Measurements from ENCODE around the gene PDE6G.
A peak's percentile ranks its signal among the peaks of the same experiment; 100 is the strongest.

The PDE6G gene

DNA sequence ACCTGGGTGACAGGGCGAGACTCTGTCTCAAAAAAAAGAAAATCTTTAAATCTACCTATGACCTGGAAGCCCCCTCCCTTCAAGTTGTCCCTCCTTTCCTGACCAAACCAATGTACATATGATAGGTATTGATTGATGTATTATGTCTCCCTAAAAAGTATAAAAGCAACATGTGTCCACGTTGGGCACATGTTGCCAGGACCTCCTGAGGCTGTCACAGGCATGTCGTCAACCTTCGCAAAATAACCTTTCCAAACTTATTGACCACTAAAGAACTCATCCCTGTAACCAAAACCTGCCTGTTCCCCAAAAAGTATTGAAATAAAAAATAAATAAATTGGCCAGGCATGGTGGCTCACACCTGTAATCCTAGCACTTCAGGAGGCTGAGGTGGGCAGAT is 5.7 kb upstream of the PDE6G start:
- no peak for DNase-seq (ENCODE audit: low read depth, low spot score)

DNA sequence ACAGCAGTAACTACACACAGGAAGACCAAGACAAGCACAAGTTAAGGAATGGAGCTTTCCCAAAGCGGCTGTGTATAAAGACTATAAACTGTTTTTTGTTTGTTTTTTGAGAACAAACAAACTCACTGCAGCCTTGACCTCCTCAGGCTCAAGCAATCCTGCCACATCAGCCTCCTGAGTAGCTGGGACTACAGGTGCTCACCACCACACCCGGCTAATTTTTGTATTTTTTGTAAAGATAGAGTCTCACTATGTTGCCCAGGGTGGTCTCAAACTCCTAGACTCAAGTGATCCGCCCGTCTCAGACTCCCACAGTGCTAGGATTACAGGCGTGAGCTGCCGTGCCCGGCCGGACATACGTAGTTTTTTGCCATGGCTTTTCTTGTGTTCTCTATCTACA is 4.1 kb upstream of the PDE6G start:
- DNase-seq (ENCODE audit: low read depth, low spot score) = no peak

DNA sequence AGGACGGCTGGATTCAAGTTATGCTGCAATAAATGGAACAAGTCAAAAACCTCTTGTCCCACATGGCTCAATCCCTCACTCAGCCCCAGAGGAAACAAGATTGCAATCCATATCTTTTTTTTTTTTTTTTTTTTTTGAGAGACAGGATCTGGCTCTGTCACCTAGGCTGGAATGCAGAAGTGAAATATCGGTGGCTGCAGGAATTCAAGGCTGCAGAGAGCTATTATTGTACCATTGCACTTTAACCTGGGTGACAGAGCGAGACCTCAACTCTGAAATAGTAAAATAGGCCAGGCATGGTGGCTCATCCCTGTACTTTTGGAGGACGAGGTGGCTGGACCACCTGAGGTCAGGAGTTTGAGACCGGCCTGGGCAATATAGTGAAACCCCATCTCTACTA is 2.7 kb upstream of the PDE6G start:
- no peak for DNase-seq (ENCODE audit: low read depth, low spot score)

DNA sequence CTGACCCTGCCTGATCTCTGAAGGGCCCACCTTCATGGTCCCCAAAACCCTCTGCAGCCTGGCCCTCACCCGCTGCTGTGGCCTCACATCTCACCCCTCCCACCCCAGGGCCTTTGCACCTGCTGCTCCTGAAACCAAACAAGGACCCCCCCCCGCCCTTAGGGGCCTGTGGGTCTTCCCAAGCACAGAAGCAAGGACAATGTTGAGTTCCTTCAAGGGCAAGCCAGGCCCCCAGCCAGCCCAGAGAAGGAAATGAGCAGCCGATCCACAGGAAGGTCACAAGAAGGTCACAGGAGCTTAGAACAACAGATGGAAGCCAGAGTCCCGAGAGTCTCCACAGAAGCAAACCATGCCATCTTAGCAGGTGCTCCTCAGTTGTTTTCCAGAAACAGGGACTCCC is 493 bp upstream of the PDE6G start:
- DNase-seq (ENCODE audit: low read depth, low spot score) = no peak

DNA sequence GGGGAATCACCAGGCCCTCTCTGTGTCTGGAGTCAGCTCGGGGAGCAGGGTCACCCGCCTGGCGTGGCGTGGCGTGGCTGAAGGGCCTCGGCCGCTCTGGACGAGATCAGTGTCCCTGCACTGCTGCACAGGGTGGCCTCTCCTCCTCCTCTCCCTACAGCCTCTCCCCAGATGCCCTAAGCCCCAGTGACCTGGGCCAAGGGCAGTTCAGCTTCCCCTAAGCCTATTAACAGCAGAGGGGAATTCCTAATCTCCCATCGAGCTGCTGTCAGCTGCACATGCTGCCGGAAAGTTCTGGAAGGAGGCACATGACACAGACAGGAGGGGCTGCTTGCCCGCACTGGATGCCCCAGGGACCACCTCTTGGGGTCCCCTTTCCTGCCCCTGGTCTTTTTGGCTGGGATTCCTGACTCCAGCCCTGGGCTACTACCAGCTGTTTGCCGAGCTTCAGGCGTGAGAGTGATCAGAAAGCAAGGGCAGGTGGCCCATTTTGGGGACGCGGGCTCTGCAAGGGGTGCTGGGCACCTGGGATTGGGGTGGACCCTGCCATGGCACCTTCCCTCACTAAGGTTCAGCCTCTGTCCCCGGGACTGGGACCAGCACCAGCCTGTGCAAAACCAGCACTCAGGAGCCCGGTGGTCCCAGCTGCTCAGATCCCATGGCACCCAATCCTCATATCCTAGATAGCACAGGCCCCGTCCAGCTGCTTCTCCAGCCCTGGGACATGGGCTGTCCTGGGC is 794 bp downstream of the PDE6G start:
- no peak for DNase-seq (ENCODE audit: low read depth, low spot score)

DNA sequence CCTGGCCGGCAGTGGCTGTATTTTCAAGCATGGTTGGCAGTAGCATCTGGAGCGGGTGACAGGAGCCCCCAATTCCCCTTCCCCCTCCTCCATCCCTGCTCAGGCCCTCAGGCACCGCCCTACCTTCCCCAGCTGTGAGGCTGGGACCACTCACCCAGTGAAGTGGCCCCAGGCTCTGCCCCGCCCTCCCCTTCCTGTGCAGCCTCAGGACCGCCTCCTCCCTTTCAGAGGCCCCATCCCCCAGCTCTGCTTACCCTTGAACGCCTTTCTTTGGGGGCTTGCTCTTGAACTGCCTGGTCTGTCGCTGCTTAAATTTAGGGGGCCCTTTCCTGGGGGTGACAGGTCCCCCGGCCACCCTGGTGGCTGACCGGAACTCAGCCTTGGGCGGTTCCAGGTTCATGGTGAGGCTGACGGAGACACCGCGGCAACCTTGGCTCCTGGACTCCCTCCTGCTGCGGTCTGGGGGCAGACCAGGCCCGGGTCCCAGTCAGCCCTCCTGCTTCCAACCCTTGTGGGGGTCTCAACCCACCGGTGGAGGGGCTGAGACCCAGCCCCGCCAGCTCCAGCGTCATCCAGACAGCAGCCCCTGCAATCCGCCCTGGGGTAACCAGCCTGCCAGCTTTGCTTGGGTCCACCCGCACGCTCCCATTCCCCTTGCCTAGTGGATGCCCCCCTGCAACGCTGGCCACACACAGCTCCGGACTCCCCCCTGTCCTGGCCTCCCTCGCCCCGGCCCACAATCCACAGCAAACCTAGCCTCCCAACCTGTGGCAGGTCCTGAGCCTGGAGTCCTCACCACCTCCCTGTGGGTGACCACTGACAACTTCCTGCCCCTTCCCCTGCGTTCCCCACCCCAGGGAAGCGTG is 3.2 kb downstream of the PDE6G start:
- DNase-seq (ENCODE audit: low read depth, low spot score) = peak; percentile 70

DNA sequence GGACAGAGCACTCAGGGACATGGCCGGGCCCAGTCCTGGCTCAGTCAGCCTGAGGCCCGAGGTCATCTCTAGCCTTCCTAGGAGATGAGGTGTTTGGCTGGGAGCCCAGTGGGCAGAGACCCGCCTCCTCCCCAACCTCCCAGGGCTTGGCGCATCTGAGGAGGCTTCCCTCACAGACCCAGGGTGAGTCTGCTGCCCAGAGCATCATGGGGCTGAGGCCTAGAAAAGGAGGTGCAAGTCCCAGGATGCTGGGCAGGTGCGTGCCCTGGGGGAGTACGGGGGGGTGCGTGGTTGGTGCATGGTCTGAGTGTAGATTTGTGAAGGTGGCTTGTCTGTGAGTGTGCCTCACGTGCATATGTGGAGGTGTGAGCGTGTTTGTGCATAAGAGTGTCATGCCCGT is 4.7 kb downstream of the PDE6G start:
- no peak for DNase-seq (ENCODE audit: low read depth, low spot score)

DNA sequence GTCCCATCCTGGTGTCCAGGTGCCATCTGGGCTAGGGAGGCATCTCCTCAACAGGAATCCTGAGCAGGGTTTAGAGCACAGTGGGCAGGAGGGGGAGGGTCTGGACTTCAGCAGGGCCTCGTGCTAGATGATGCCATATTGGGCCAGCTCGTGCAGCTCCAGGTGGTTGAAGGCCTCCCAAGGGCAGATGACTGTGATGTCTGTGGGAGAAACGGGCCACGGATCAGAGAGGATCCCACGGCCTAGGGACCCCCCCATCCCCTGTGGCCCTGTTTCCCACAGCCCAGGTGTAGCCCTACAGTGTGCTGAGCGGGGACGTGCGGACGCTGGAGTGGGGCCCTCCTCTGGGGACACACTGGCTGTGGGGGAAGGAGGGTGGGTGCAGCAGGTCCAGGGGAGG is 5.4 kb downstream of the PDE6G start:
- no peak for DNase-seq (ENCODE audit: low read depth, low spot score)

DNA sequence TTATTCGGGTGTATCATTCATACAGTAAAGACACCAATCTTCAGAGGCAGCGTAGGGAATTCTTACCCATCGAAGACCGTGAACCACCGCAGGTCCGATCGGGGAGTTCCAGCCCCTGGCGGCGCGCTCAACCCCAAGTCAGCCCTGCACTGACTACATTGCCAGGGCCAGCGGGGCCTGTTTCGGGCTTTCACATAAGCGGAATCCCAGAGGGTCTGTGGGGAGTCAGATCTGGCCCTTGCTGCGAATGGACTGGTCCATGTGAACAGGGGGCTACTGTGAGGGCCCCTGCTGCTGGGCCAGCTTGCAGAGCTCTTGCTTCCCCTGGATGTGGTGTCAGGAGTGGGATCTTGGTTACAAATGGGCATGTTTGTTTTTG is 7.6 kb downstream of the PDE6G start:
- no peak for DNase-seq (ENCODE audit: low read depth, low spot score)

DNA sequence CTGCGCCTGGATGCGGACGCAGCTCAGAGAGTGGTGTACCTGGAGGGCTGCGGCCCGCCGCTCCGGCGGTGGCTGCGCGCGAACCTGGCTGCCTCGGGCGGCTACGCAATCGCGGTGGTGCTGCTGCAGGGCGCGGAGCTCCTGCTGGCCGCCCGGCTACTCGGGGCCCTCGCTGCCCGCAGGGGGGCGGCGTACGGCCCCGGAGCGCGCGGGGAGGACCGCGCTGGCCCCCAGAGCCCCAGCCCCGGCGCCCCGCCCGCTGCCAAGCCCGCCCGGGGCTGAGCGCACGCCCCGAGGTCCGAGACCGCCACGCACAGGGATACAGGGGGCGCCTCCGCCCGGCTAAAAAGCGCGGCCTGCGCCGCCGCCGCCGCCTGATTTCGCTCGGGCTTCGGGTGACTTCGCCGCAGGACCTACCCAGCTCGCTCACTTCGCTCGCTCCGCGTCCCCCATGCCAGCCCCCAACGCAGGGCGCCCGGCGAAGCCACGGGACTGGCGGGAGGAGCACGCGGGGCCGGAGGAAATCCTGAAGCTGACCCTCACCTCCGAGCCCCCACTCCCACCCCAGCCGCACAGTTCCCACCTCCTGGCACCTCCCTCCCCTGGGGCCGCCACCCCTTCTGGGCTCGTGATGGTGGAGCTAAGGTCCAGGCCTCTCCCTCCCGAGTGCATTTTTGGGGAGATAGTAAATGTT is 8.2 kb downstream of the PDE6G start:
- peak; percentile 44 for DNase-seq (ENCODE audit: low read depth, low spot score)

DNA sequence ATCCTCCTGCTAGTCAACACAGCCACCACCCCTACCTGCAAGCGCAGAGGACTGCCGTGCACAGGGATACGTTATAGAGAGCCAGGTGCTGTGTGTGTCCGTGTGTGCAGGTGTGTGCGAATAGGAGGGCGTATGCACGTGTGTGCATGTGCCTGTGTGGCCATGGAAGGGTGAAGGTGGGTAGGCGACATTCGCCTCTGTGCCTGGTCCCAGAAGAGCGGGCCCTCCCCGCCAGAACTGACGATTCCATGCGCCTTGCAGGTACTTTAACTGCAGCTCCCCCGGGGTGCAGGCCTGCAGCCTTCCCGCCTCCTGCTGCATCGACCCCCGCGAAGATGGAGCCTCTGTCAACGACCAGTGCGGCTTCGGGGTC is 8.7 kb downstream of the PDE6G start:
- no peak for DNase-seq (ENCODE audit: low read depth, low spot score)

DNA sequence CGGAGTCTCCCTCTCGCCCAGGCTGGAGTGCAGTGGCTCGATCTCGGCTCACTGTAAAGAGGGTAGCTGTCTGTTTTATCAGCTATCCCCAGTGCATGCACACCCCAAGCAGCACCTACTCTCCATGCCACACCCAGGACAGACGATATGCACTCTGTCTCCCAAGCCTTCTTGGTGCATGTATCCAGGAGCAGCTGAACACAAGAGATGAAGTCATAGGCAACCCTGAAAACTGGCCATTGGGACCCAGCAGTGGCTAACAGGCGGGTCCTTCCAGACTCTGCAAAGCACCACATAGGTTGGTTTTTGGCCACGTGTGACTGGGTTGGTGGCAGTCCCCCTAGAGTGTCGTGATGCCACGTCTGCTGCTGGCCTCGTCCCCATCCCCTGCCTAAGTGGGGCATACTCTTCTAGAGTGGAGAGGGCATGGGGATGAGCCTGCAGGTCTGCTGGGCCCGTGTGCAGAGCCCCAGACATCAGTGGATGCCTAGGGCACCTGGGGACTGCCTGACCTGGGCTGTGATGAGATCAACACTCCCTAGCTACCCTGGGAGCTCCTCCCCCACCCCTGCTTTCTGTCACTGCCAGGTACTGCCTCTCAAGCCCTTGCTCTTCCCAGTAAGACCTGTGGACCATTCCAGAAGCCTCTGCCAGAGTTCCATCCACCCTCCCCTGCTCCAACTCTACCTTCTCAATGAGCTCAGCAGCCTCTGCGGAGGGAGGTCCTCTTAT is 9.3 kb downstream of the PDE6G start:
- DNase-seq (ENCODE audit: low read depth, low spot score) = peak; percentile 63

DNA sequence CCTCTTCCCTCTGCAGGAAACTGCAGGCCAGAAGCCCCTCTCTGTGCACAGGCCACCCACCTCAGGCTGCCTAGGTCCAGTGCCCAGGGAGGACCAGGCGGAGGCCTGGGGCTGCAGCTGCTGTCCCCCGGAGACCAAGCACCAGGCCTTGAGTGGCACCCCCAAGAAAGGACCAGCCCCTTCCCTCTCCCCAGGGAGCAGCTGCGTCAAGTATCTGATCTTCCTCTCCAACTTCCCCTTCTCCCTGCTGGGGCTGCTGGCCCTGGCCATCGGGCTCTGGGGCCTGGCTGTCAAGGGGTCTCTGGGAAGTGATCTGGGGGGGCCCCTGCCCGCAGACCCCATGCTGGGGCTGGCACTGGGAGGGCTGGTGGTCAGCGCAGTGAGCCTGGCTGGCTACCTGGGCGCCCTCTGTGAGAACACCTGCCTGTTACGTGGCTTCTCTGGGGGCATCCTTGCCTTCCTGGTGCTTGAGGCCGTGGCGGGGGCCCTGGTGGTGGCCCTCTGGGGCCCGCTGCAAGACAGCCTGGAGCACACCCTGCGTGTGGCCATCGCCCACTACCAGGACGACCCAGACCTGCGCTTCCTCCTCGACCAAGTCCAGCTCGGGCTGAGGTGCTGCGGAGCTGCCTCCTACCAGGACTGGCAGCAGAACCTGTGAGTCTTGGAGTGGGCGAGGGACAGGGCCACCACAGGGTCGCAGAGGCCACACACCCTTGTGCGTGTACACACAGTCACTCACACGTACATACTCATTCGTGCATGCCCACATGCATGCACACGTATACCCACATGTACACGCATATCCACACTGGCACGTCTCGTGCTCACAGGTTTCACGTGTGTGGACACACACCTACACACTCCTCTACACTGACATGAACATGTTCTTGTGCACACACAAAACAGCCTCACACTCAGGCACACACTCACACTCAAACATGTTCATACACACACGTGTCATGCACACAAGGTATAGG is 11.1 kb downstream of the PDE6G start:
- no peak for DNase-seq (ENCODE audit: low read depth, low spot score)

DNA sequence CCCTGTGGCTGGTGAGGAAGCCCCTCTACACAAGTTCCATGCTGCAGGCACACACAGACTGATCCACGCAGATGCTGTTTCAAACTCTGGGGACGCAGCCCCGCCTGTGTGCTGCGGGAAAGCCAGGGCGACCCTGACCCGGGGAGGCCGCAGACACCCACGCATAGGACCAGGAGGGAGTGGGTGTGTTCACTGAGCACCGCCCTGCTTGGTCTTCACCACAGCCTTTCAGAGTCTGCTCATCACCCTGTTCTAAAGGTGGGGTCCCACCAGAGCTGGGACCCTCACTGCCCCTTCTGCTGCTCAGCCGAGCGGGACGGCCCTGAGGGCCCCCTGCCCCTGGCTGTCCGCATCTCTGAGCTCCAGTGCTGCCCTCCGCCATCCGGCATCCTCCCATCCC is 11.8 kb downstream of the PDE6G start:
- no peak for DNase-seq (ENCODE audit: low read depth, low spot score)

DNA sequence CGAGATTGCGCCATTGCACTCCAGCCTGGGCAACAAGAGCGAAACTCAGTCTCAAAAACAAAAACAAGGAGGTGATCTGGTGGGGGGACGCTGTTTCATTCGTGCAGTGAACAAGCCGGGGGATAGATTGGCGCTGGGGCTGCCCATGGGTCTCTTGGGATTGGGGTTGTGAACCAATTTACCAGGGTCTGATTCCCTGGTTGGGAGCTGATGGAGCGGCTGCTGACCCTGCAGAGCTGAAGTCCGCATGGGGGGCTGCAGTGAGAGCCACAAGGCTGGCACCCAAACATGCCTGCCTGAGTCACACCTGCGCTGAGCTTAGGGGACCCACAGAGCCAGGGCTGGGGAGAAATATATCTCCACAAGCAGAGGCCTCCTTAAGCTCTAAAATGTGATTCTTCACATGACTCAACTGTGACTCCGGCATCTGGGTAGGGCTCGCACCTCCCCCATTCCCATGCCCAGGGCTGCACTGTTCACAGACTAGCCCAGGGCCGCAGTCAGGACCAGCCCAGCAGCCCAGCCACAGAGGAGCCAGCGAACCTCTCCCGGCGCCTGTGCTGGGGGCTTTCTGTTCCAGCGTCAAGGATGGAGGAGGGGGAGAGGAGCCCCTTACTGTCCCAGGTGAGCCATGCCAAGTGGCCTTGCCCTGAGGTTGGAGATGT is 14.4 kb downstream of the PDE6G start:
- DNase-seq (ENCODE audit: low read depth, low spot score) = peak; percentile 75

DNA sequence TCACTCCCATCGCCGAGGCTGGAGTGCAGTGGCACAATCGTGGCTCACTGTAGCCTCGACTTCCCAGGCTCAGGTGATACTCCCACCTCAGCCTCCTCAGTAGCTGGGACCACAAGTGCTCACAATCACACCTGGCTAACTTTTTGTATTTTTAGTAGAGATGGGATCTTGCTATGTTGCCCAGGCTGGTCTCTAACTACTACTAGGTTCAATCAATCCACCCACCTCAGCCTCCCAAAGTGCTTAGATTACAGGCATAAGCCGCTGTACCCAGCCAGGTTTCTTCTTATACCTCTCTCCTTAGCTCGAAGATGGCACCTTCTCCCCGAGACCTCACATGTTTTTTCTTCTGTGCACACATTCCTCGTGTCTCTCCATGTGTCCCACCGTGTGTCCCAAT is 16.3 kb downstream of the PDE6G start:
- no peak for DNase-seq (ENCODE audit: low read depth, low spot score)

DNA sequence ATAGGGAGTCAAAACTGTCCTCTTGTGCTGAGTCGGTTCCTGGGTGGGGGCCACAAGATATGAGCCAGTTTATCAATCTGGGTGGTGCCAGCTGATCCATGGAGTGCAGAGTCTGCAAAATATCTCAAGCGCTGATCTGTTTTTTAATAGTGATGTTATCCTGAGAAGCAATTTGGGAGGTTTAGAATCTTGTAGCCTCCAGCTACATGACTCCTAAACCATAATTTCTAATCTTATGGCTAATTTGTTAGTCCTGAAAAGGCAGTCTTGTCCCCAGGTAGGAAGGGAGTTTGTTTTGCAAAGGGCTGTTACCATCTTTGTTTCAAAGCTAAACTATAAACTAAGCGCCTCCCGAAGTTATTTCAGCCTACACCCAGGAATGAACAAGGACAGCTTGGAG is 17.7 kb downstream of the PDE6G start:
- DNase-seq (ENCODE audit: low read depth, low spot score) = no peak

DNA sequence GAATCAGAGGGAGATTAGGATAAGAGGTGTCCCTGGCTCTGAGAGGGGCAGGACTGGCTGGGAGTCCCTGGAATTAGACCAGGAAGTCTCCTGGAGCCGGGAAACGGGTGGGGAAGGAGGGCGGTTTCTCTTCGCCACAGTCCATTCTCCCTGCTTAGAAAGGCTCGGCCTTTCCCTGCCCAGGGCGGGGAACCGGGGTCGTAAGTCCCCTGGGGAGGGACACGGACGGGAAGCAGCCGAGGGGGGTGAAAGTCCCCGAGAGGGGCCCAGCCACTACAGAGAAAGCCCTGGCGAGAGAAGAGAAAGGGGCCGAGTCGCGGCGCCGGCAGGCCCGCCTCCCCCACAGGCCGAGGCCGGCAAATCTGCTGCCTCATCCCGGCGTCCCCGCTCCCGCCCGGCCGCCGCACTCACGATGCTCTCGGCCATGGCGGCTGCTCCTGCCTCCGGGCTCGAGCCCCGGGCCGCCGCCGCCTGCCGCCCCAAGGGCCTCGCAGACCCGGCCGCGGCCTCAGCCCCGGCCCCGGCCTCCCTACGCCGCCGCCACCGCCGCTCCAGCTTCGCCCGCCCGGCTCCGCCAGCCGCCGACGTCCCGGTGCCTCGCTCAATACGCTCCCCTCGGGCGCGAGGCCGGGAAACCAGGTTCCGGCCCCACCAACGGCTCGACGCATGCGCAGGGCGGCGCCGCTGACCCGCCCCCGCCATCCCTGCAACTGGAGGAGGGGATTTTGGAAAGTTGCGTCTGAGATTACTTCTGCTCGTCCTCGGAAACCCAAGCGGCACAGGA is 19.6 kb downstream of the PDE6G start, which contains the start of the genes NPLOC4 and TSPAN10:
TSS of gene NPLOC4 (minus strand) at position 608 of the 784 bp plus-strand sequence. CDS start at position 426, 182 bp downstream.
TSS of gene TSPAN10 (plus strand) at position 692 of the 784 bp plus-strand sequence. CDS start 5,217 bp downstream, outside the sequence.
- DNase-seq (ENCODE audit: low read depth, low spot score) = peak; percentile 92

DNA sequence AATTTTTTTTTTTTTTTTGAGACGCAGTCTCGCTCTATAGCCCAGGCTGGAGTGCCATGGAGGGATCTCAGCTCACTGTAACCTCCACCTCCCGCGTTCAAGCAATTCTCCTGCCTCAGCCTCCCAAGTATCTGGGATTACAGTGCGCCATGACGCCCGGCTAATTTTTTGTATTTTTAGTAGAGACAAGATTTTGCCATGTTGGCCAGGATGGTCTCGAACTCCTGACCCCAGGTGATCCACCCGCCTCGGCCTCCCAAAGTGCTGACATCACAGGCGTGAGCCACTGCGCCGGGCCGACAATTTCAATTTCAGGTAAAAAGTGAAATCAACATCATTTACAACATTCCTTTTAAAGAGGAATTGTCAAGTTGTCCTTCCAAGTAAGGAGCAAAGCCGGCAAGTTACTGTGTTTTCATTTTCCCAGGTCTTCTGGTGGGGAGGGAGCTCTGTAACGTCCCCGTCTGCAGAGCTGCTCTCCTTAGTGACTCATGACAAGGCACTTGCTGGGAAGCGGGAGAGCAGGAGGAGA is 20.3 kb downstream of the PDE6G start:
- DNase-seq (ENCODE audit: low read depth, low spot score) = no peak

Measured in ELF-1 (cell line).